GM12878 (cell line): ENCODE measurements around the gene TRAPPC2.
"Not testable (repeated sequence)": the region's sequence is repeated elsewhere in the genome, so short reads cannot be mapped to it uniquely, and the experiment has no call there.

ENCODE experiments used
- EP300 ChIP-seq, 2 experiments: fragments of 150-350 bp in 1 of 2; IDR thresholded peaks; 2 replicates each; pipeline ENCODE4 v1.6.1; 2011 to 2012; ENCODE audit warnings: low read depth in 2 of 2, low read length in 2 of 2, borderline replicate concordance in 1 of 2, improper control_type of control experiment in 1 of 2, inconsistent platforms in 1 of 2; ENCODE audit not compliant: control insufficient read depth in 1 of 2
- EZH2 ChIP-seq: IDR thresholded peaks from 2 replicates; pipeline ENCODE4 v1.6.1; 2012; ENCODE audit warnings: low read depth, mild to moderate bottlenecking, control low read depth, inconsistent platforms, low read length, borderline replicate concordance; ENCODE audit not compliant: control insufficient read depth
- GATAD2B ChIP-seq: fragments of 450-650 bp; conservative IDR thresholded peaks from 2 replicates; pipeline ENCODE4 v1.6.1; 2017; ENCODE audit warnings: low read depth, mild to moderate bottlenecking, moderate library complexity
- KDM1A ChIP-seq: fragments of 200-600 bp; sonication (generic); IDR thresholded peaks from 2 replicates; pipeline ENCODE4 v1.6.1; 2016; ENCODE audit warnings: borderline replicate concordance
- POLR2A ChIP-seq: IDR thresholded peaks from 2 replicates; pipeline ENCODE4 v1.6.1; 2011; ENCODE audit warnings: low read depth, mild to moderate bottlenecking, low read length
- POLR2AphosphoS5 ChIP-seq: IDR thresholded peaks from 2 replicates; pipeline ENCODE4 v1.6.1; 2011; ENCODE audit warnings: mild to moderate bottlenecking, low read length, inconsistent platforms
- SP1 ChIP-seq: IDR thresholded peaks from one replicate; pipeline ENCODE4 v1.6.1; 2011; ENCODE audit warnings: low read depth, low read length
- TAF1 ChIP-seq: IDR thresholded peaks from 2 replicates; pipeline ENCODE4 v1.6.1; 2011; ENCODE audit warnings: mild to moderate bottlenecking, low read depth, low read length, borderline replicate concordance
- TCF7 ChIP-seq: IDR thresholded peaks from 2 replicates; pipeline ENCODE4 v1.6.1; 2014; ENCODE audit warnings: antibody characterized with exemption, borderline replicate concordance
- TF ChIP-seq, protein P1 (sequence below): fragments of 450-650 bp; IDR thresholded peaks from 2 replicates; pipeline ENCODE4 v1.6.1; 2017; ENCODE audit warnings: mild to moderate bottlenecking
- TF ChIP-seq, protein P2 (sequence below): fragments of 450-650 bp; IDR thresholded peaks from 2 replicates; pipeline ENCODE4 v1.6.1; 2016; ENCODE audit warnings: mild to moderate bottlenecking
- TF ChIP-seq, protein P3 (sequence below), 3 experiments: IDR thresholded peaks in 2 of 3; conservative IDR thresholded peaks in 1 of 3; 2 replicates each; pipeline ENCODE4 v1.5.1; 2011; ENCODE audit warnings: low read depth in 3 of 3, low read length in 3 of 3, mild to moderate bottlenecking in 3 of 3, control low read depth in 2 of 3, moderate library complexity in 2 of 3, inconsistent platforms in 1 of 3, mixed read lengths in 1 of 3; ENCODE audit not compliant: control insufficient read depth in 2 of 3, insufficient read depth in 1 of 3; ENCODE audit errors: extremely low read depth in 1 of 3

GRCh38 chrX:13726583-13726982 lies 7.8 kb downstream of the TRAPPC2 start:
- TF ChIP-seq, protein P1, sequence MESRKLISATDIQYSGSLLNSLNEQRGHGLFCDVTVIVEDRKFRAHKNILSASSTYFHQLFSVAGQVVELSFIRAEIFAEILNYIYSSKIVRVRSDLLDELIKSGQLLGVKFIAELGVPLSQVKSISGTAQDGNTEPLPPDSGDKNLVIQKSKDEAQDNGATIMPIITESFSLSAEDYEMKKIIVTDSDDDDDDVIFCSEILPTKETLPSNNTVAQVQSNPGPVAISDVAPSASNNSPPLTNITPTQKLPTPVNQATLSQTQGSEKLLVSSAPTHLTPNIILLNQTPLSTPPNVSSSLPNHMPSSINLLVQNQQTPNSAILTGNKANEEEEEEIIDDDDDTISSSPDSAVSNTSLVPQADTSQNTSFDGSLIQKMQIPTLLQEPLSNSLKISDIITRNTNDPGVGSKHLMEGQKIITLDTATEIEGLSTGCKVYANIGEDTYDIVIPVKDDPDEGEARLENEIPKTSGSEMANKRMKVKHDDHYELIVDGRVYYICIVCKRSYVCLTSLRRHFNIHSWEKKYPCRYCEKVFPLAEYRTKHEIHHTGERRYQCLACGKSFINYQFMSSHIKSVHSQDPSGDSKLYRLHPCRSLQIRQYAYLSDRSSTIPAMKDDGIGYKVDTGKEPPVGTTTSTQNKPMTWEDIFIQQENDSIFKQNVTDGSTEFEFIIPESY: not testable (repeated sequence)
- TF ChIP-seq POLR2AphosphoS5; SP1; POLR2A; GATAD2B; EP300 (IDR thresholded peaks at IDR 0.05; ENCODE audit: borderline replicate concordance in 1 of 2, control insufficient read depth in 1 of 2, low read depth in 2 of 2, low read length in 2 of 2); TCF7; KDM1A; TAF1; EZH2: not testable (repeated sequence)
- TF ChIP-seq, protein P2, sequence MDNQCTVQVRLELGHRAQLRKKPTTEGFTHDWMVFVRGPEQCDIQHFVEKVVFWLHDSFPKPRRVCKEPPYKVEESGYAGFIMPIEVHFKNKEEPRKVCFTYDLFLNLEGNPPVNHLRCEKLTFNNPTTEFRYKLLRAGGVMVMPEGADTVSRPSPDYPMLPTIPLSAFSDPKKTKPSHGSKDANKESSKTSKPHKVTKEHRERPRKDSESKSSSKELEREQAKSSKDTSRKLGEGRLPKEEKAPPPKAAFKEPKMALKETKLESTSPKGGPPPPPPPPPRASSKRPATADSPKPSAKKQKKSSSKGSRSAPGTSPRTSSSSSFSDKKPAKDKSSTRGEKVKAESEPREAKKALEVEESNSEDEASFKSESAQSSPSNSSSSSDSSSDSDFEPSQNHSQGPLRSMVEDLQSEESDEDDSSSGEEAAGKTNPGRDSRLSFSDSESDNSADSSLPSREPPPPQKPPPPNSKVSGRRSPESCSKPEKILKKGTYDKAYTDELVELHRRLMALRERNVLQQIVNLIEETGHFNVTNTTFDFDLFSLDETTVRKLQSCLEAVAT: not testable (repeated sequence)
- TF ChIP-seq, protein P3, sequence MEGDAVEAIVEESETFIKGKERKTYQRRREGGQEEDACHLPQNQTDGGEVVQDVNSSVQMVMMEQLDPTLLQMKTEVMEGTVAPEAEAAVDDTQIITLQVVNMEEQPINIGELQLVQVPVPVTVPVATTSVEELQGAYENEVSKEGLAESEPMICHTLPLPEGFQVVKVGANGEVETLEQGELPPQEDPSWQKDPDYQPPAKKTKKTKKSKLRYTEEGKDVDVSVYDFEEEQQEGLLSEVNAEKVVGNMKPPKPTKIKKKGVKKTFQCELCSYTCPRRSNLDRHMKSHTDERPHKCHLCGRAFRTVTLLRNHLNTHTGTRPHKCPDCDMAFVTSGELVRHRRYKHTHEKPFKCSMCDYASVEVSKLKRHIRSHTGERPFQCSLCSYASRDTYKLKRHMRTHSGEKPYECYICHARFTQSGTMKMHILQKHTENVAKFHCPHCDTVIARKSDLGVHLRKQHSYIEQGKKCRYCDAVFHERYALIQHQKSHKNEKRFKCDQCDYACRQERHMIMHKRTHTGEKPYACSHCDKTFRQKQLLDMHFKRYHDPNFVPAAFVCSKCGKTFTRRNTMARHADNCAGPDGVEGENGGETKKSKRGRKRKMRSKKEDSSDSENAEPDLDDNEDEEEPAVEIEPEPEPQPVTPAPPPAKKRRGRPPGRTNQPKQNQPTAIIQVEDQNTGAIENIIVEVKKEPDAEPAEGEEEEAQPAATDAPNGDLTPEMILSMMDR (IDR thresholded peaks at IDR 0.05 in 2 of 3, conservative IDR thresholded peaks at IDR 0.05 in 1 of 3; ENCODE audit: control insufficient read depth in 2 of 3, extremely low read depth in 1 of 3, insufficient read depth in 1 of 3, low read depth in 3 of 3, low read length in 3 of 3): not testable (repeated sequence)
